ENCODE data around the gene CYP8B1. TPM values are rescaled to one million over a fixed set of nuclear protein-coding genes. Genes with fewer than 3 reads are reported as not detected.

Gene CYP8B1
- total and polyA plus RNA-seq, 9 of the 15 experiments (the other 6 are each of a cell fraction or from before 2014, with no cell fraction given), result 0.04 TPM; not detected in 8

- no peak for TF ChIP-seq ZC3H4 (CRISPR knock-in tag; IDR thresholded peaks at IDR 0.05; ENCODE audit: borderline replicate concordance)
- TF ChIP-seq, protein P1, sequence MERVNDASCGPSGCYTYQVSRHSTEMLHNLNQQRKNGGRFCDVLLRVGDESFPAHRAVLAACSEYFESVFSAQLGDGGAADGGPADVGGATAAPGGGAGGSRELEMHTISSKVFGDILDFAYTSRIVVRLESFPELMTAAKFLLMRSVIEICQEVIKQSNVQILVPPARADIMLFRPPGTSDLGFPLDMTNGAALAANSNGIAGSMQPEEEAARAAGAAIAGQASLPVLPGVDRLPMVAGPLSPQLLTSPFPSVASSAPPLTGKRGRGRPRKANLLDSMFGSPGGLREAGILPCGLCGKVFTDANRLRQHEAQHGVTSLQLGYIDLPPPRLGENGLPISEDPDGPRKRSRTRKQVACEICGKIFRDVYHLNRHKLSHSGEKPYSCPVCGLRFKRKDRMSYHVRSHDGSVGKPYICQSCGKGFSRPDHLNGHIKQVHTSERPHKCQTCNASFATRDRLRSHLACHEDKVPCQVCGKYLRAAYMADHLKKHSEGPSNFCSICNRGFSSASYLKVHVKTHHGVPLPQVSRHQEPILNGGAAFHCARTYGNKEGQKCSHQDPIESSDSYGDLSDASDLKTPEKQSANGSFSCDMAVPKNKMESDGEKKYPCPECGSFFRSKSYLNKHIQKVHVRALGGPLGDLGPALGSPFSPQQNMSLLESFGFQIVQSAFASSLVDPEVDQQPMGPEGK (CRISPR knock-in tag; IDR thresholded peaks at IDR 0.05; ENCODE audit: borderline replicate concordance), result no peak
- TF ChIP-seq U2AF1 (optimal IDR thresholded peaks at IDR 0.05; ENCODE audit: low read depth, low read length), result no peak
- TF ChIP-seq, protein P2, sequence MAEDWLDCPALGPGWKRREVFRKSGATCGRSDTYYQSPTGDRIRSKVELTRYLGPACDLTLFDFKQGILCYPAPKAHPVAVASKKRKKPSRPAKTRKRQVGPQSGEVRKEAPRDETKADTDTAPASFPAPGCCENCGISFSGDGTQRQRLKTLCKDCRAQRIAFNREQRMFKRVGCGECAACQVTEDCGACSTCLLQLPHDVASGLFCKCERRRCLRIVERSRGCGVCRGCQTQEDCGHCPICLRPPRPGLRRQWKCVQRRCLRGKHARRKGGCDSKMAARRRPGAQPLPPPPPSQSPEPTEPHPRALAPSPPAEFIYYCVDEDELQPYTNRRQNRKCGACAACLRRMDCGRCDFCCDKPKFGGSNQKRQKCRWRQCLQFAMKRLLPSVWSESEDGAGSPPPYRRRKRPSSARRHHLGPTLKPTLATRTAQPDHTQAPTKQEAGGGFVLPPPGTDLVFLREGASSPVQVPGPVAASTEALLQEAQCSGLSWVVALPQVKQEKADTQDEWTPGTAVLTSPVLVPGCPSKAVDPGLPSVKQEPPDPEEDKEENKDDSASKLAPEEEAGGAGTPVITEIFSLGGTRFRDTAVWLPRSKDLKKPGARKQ (CRISPR knock-in tag; IDR thresholded peaks at IDR 0.05), result no peak
- TF ChIP-seq ATF3 (IDR thresholded peaks at IDR 0.05), result no peak
- no peak for TF ChIP-seq ATF3 (CRISPR knock-in tag; conservative IDR thresholded peaks at IDR 0.05)
- 0 out of 2 replicates have a peak, but pooled peaks have one; percentile 39 for TF ChIP-seq THRB (CRISPR knock-in tag; conservative IDR thresholded peaks at IDR 0.05)
- TF ChIP-seq, protein P3, sequence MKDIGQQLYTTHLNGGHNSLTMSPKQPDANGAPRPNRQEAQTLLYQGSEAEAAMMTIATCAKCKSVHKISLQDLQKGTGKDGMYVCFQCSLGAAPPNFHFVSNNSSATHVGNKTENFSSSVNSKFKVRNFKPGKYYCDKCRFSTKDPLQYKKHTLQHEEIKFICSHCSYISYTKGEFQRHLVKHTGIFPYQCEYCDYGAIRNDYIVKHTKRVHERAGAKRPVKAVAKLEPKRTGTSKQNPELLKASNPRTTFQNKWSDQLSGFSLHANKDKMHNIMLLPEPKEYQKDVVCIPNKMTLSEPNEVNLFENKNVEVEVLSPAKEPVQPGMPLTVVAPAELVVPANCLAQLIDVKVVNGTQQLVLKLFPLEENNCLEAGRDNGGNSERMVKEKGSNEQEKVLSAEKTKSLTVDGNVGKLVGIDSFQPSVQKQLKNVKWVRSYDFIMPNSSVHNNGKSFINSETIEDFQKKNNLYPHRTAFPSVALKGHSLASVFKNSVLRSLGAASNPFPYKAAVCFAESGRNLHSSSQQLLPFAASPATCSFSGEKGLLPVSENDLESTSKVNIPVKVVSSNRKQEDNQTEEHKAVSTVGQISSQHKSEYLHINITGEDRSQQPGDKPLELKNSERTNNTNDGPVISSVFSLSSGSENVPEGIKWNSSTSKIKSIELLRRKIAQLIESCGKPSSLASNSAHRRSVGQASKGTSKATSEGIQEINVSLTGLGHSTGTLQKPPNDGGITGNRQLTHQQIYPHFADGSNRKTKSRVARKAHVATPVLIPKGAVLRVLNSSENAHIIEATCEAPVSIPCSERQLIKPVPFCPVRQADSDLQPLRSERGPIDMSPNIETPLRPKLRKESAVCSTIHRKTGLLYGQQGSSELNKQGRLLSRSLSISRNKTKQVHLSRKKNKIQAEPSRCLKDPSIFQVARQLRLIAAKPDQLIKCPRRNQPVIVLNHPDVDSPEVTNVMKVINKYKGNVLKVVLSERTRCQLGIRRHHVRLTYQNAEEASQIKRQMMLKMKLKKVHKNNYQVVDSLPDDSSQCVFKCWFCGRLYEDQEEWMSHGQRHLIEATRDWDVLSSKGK (CRISPR knock-in tag; IDR thresholded peaks at IDR 0.05), result no peak
- TF ChIP-seq NEUROD1 (IDR thresholded peaks at IDR 0.05; ENCODE audit: borderline replicate concordance, low read depth, low read length, partially characterized antibody), result no peak
- no peak for TF ChIP-seq ZNF778 (CRISPR knock-in tag; IDR thresholded peaks at IDR 0.05)
- no peak for TF ChIP-seq FOXA3 (CRISPR knock-in tag; conservative IDR thresholded peaks at IDR 0.05 in 1 of 2, IDR thresholded peaks at IDR 0.05 in 1 of 2)
- TF ChIP-seq ELF1 (tag; IDR thresholded peaks at IDR 0.05), result no peak
- TF ChIP-seq TFAM (CRISPR knock-in tag; conservative IDR thresholded peaks at IDR 0.05), result no peak
- no peak for TF ChIP-seq ZNF780A (CRISPR knock-in tag; IDR thresholded peaks at IDR 0.05)
Observed at GRCh38 chr3:42855547-42856380, 19.9 kb downstream of the CYP8B1 start (continued).

Measured in K562 (cell line).